Neuronal stem cell (in vitro differentiated cells): Measurements from ENCODE around the gene GARIN5B.
"Not testable (repeated sequence)": the region's sequence is repeated elsewhere in the genome, so short reads cannot be mapped to it uniquely, and the experiment has no call there.

ENCODE experiments used
- DNase-seq: peaks from one replicate; pipeline ENCODE4 v3.0.0-alpha.2; 2013; ENCODE audit warnings: low spot score
- H2AFZ ChIP-seq: one replicate; pipeline ENCODE4 v1.6.1; 2013; ENCODE audit warnings: mild to moderate bottlenecking, low read length, inconsistent platforms
- H2AK5ac ChIP-seq: 2 replicates; pipeline ENCODE4 v1.6.1; 2013; ENCODE audit warnings: low read depth, mild to moderate bottlenecking, inconsistent platforms, low read length, moderate library complexity, mixed read lengths
- H2BK120ac ChIP-seq: 2 replicates; pipeline ENCODE4 v1.6.1; 2013; ENCODE audit warnings: low read depth, mild to moderate bottlenecking, inconsistent platforms, low read length, moderate library complexity, mixed read lengths
- H2BK12ac ChIP-seq: one replicate; pipeline ENCODE4 v1.6.1; 2013; ENCODE audit warnings: low read length, inconsistent platforms
- H2BK15ac ChIP-seq: 2 replicates; pipeline ENCODE4 v1.6.1; 2013; ENCODE audit warnings: mild to moderate bottlenecking, low read length, inconsistent platforms, mixed read lengths
- H2BK5ac ChIP-seq: one replicate; pipeline ENCODE4 v1.6.1; 2013; ENCODE audit warnings: inconsistent platforms, mild to moderate bottlenecking, low read length, moderate library complexity
- H3K14ac ChIP-seq: one replicate; pipeline ENCODE4 v1.6.1; 2013; ENCODE audit warnings: low read length, inconsistent platforms
- H3K18ac ChIP-seq: 2 replicates; pipeline ENCODE4 v1.6.1; 2013; ENCODE audit warnings: low read length, inconsistent platforms
- H3K23ac ChIP-seq: 2 replicates; pipeline ENCODE4 v1.6.1; 2013; ENCODE audit warnings: low read depth, mild to moderate bottlenecking, mixed read lengths, low read length, inconsistent platforms; ENCODE audit not compliant: poor library complexity
- H3K27ac ChIP-seq: replicated peaks from 3 replicates; pipeline ENCODE4 v1.5.1; 2013; ENCODE audit warnings: low read length, inconsistent platforms
- H3K27me3 ChIP-seq, 3 experiments: 2 replicates each; pipeline ENCODE4 v1.6.1; 2013; ENCODE audit warnings: low read length in 3 of 3, mild to moderate bottlenecking in 2 of 3, inconsistent platforms in 1 of 3, low read depth in 1 of 3, mixed read lengths in 1 of 3, moderate library complexity in 1 of 3; ENCODE audit not compliant: control insufficient read depth in 3 of 3, insufficient read depth in 3 of 3
- H3K36me3 ChIP-seq, 2 donors: replicated peaks in 1 of 2; 2 replicates each; pipeline ENCODE4 v1.6.1; 2013; ENCODE audit warnings: low read length in 2 of 2; ENCODE audit not compliant: control insufficient read depth in 2 of 2, insufficient read depth in 2 of 2
- H3K4ac ChIP-seq: 2 replicates; pipeline ENCODE4 v1.6.1; 2013; ENCODE audit warnings: inconsistent platforms, mild to moderate bottlenecking, low read length, moderate library complexity
- H3K4me1 ChIP-seq, 2 donors: 1 replicate in 1 of 2; 2 replicates in 1 of 2; pipeline ENCODE4 v1.6.1; 2013; ENCODE audit warnings: low read length in 2 of 2, low read depth in 1 of 2; ENCODE audit not compliant: control insufficient read depth in 2 of 2, insufficient read depth in 1 of 2
- H3K4me2 ChIP-seq: one replicate; pipeline ENCODE4 v1.6.1; 2013; ENCODE audit warnings: mild to moderate bottlenecking, low read length, inconsistent platforms; ENCODE audit not compliant: insufficient read depth, poor library complexity, severe bottlenecking
- H3K4me3 ChIP-seq, 2 donors: 2 replicates each; pipeline ENCODE4 v1.5.1; 2013; ENCODE audit warnings: low read length in 2 of 2, mild to moderate bottlenecking in 2 of 2, inconsistent platforms in 1 of 2, moderate library complexity in 1 of 2
- H3K79me1 ChIP-seq: one replicate; pipeline ENCODE4 v1.6.1; 2013; ENCODE audit warnings: low read depth, mild to moderate bottlenecking, inconsistent platforms, low read length, moderate library complexity
- H3K9ac ChIP-seq: one replicate; pipeline ENCODE4 v1.6.1; 2013; ENCODE audit warnings: mild to moderate bottlenecking, low read depth, low read length, inconsistent platforms; ENCODE audit not compliant: poor library complexity
- H3K9me3 ChIP-seq, 2 donors: replicated peaks in 1 of 2; 2 replicates each; pipeline versions ENCODE3 to v1.6.1; 2013; ENCODE audit warnings: low read length in 2 of 2, mild to moderate bottlenecking in 2 of 2, inconsistent platforms in 1 of 2, low read depth in 1 of 2, mixed read lengths in 1 of 2, moderate library complexity in 1 of 2; ENCODE audit not compliant: control insufficient read depth in 2 of 2, insufficient read depth in 1 of 2
- H4K8ac ChIP-seq: one replicate; pipeline ENCODE4 v1.6.1; 2013; ENCODE audit warnings: low read depth, mild to moderate bottlenecking, inconsistent platforms, low read length, moderate library complexity
- H4K91ac ChIP-seq: one replicate; pipeline ENCODE4 v1.6.1; 2013; ENCODE audit warnings: low read length, low read depth, mild to moderate bottlenecking, inconsistent platforms; ENCODE audit not compliant: poor library complexity
- WGBS, 2 donors: extraction: QIAGEN DNeasy Blood & Tissue Kit; methylation state at CpG; one replicate each; pipeline ENCODE4 v1.1.7; 2013; ENCODE audit warnings: missing lambda C conversion rate in 2 of 2, mixed read lengths in 1 of 2; ENCODE audit not compliant: insufficient read length in 2 of 2, insufficient replicate concordance in 1 of 2; ENCODE audit errors: extremely low coverage in 2 of 2; 5-methylcytosine and 5-hydroxymethylcytosine counted together

GARIN5B gene

GRCh38 chr19:55406091-55406825, 43.2 kb upstream of the GARIN5B start:
- no peak overlapping the region for H3K18ac ChIP-seq
- peak overlapping the region; percentile 76 to 98 for H3K4me3 ChIP-seq
- H3K79me1 ChIP-seq: peaks cover 15% of the 10 kb centered on the region
- WGBS, 2 donors: no CpG with 5 or more reads among the region's 14 CpGs
- peaks cover 42 to 52% of the 10 kb centered on the region in 2 donors for H3K36me3 ChIP-seq
- H2BK15ac ChIP-seq: no peak overlapping the region
- H3K27me3 ChIP-seq: no peaks in the 10 kb centered on the region
- H3K23ac ChIP-seq: no peak overlapping the region
- H3K27ac ChIP-seq: no peak overlapping the region
- no peak overlapping the region for H3K4ac ChIP-seq
- H4K91ac ChIP-seq: no peak overlapping the region
- peak overlapping the region; percentile 86 for H3K4me2 ChIP-seq
- peak overlapping the region; percentile 63 for H2BK5ac ChIP-seq
- no peak overlapping the region for H2BK120ac ChIP-seq
- H2BK12ac ChIP-seq: no peak overlapping the region
- H3K9ac ChIP-seq: peak overlapping the region; percentile 79
- no peak overlapping the region for H4K8ac ChIP-seq
- no peak overlapping the region for H2AFZ ChIP-seq
- H3K9me3 ChIP-seq: peaks cover 5 to 19% of the 10 kb centered on the region in 2 donors
- no peak for DNase-seq
- peaks cover 19 to 20% of the 10 kb centered on the region in 2 donors for H3K4me1 ChIP-seq
- H2AK5ac ChIP-seq: no peak overlapping the region
- no peak overlapping the region for H3K14ac ChIP-seq

DNA sequence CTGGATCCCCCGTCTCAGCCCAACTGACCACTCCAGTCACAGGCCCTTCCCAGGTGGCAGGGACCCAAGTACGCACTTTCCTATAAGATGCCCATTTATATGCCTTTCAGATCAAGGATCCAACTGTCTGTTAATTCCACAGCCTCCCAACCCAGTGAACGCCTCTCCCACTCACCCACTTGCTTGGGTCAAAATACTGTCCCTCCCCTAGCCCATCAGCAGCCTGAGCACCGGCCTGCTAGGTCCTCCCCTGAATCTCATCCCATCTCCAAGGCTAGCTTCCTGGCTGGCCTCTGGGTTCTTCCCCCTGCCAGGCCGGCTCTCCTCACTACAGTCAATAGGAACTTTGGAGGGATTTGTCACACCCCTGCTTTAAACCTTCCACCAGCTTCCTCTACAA, 42.6 kb upstream of the GARIN5B start:
- peaks cover 46 to 57% of the 10 kb centered on the region in 2 donors for H3K36me3 ChIP-seq

DNA sequence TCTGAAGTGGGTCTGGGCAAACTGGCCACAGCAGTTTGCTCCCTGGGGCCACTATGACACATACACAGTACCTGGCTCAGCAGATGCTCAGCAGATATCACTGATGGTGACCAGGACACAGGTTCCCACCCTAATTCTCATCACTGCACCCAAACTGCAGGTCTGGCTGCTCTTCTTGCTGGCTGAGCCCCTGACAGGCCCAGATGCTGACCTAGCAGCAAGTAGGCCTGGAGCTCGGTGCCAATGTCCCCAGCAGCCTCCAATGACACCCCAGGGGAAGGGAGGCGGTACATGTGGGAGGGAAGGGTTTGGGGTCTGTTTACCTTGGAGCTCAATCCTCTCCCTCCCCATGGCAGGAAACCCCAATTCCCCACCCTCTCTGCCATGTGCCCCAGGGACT, 39.4 kb upstream of the GARIN5B start:
- Histone ChIP-seq H2BK5ac (no peak overlapping the region), H4K8ac (no peak overlapping the region), H3K27ac (no peak overlapping the region), H3K27me3 (no peaks in the 10 kb centered on the region), H2BK120ac (no peak overlapping the region), H3K14ac (no peak overlapping the region), H2BK15ac (no peak overlapping the region), H3K4me3 (no peak overlapping the region), H3K4me2 (no peak overlapping the region), H2BK12ac (no peak overlapping the region), H3K79me1 (peaks cover 15% of the 10 kb centered on the region), H4K91ac (no peak overlapping the region), H3K36me3 (peaks cover 49 to 64% of the 10 kb centered on the region in 2 donors), H2AK5ac (no peak overlapping the region), H3K9me3 (no peaks in the 10 kb centered on the region), H3K4me1 (peaks cover 15% of the 10 kb centered on the region in 2 donors), H3K18ac (no peak overlapping the region), H3K23ac (no peak overlapping the region), H3K4ac (no peak overlapping the region), H3K9ac (peak overlapping the region; percentile 7), H2AFZ (no peak overlapping the region)
- DNase-seq: no peak
- WGBS, 2 donors: no CpG with 5 or more reads among the region's 2 CpGs

More for the DNA sequence above, 42.6 kb upstream of the GARIN5B start:
- peaks cover 19 to 20% of the 10 kb centered on the region in 2 donors for H3K4me1 ChIP-seq
- H3K9me3 ChIP-seq: peaks cover 5 to 17% of the 10 kb centered on the region in 2 donors
- no peak overlapping the region for H3K14ac ChIP-seq
- no peak overlapping the region for H2BK12ac ChIP-seq
- peak overlapping the region; percentile 61 for H2BK120ac ChIP-seq
- no CpG with 5 or more reads among the region's 5 CpGs for WGBS, 2 donors
- no peak overlapping the region for H3K27ac ChIP-seq
- H4K91ac ChIP-seq: no peak overlapping the region
- peak overlapping the region; percentile 42 to 76 for H3K4me3 ChIP-seq
- H2BK15ac ChIP-seq: no peak overlapping the region
- H2AK5ac ChIP-seq: no peak overlapping the region
- H3K4ac ChIP-seq: no peak overlapping the region
- peak overlapping the region; percentile 63 for H2BK5ac ChIP-seq
- no peak overlapping the region for H3K18ac ChIP-seq
- peak overlapping the region; percentile 23 for H3K23ac ChIP-seq
- H3K9ac ChIP-seq: peak overlapping the region; percentile 79
- peak overlapping the region; percentile 86 for H3K4me2 ChIP-seq
- H3K27me3 ChIP-seq: no peaks in the 10 kb centered on the region
- H2AFZ ChIP-seq: no peak overlapping the region
- no peak overlapping the region for H4K8ac ChIP-seq
- DNase-seq: no peak
- H3K79me1 ChIP-seq: peaks cover 15% of the 10 kb centered on the region

- not testable (repeated sequence) for H3K27ac ChIP-seq, H3K4ac ChIP-seq, H2AFZ ChIP-seq, DNase-seq, H3K27me3 ChIP-seq, H2BK5ac ChIP-seq, H4K91ac ChIP-seq, H3K9me3 ChIP-seq, H3K23ac ChIP-seq, H2BK120ac ChIP-seq, H2BK12ac ChIP-seq, H3K4me3 ChIP-seq, H3K4me2 ChIP-seq, H2BK15ac ChIP-seq, H2AK5ac ChIP-seq, H3K18ac ChIP-seq, H3K14ac ChIP-seq, H4K8ac ChIP-seq, H3K9ac ChIP-seq
- Histone ChIP-seq H3K4me1 (peaks cover 10 to 11% of the 10 kb centered on the region in 2 donors), H3K36me3 (peaks cover 47 to 58% of the 10 kb centered on the region in 2 donors), H3K79me1 (peaks cover 13% of the 10 kb centered on the region)
- no CpG with 5 or more reads among the region's 28 CpGs for WGBS, 2 donors
Measured at GRCh38 chr19:55401390-55401789, 38.3 kb upstream of the GARIN5B start.
